ENCODE results near the gene RRN3.
"Not testable (repeated sequence)": the region's sequence is repeated elsewhere in the genome, so short reads cannot be mapped to it uniquely, and the experiment has no call there.

RRN3 gene, protein sequence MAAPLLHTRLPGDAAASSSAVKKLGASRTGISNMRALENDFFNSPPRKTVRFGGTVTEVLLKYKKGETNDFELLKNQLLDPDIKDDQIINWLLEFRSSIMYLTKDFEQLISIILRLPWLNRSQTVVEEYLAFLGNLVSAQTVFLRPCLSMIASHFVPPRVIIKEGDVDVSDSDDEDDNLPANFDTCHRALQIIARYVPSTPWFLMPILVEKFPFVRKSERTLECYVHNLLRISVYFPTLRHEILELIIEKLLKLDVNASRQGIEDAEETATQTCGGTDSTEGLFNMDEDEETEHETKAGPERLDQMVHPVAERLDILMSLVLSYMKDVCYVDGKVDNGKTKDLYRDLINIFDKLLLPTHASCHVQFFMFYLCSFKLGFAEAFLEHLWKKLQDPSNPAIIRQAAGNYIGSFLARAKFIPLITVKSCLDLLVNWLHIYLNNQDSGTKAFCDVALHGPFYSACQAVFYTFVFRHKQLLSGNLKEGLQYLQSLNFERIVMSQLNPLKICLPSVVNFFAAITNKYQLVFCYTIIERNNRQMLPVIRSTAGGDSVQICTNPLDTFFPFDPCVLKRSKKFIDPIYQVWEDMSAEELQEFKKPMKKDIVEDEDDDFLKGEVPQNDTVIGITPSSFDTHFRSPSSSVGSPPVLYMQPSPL

DNA sequence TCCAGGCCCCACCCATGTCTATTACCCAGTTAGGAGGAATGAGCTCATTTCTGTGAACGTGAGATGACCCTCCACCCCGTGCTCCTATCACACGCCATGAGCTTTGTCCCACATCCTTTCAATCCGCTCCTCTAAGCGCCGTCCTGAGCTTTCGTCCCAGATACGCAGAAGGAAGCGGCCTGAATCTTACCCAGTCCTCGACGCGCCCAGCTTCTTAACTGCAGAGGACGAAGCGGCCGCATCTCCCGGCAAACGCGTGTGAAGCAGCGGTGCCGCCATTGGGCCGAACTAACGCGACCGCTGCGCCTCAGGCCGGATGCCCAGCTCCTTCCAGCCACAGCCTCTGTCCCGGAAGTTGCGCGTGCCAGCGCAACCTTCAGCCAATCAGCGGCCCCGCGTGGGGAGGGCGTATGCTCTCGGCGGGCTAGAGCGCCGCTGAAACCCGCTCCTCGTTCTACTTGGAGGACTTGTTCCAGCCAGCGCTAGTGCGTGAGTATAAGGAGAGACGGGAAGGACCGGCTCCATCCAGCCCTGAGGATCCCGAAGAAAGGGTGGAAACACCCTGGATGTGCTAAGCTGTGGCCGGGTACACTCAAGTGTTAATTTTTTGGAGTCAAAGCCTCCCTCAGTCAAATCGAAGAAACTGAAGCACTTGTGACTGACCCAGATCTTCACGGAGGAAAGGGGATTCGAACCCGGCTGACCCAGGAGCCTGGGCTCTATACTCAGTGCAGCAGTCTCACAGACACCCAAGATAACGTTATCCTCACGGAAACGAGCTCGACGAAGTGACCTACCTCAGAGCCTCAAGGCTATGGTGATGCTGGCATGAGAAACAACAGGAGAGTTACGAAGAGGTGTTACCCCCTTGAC, at the start of gene RRN3:
Gene RRN3 (minus strand): TSS at position 318 of the 873 bp plus-strand sequence. CDS start 39 bp downstream, at position 279.
- peak; percentile 59 to 76 (median 69) for DNase-seq (ENCODE audit: low read depth in 3 of 3, low spot score in 1 of 3)

DNA sequence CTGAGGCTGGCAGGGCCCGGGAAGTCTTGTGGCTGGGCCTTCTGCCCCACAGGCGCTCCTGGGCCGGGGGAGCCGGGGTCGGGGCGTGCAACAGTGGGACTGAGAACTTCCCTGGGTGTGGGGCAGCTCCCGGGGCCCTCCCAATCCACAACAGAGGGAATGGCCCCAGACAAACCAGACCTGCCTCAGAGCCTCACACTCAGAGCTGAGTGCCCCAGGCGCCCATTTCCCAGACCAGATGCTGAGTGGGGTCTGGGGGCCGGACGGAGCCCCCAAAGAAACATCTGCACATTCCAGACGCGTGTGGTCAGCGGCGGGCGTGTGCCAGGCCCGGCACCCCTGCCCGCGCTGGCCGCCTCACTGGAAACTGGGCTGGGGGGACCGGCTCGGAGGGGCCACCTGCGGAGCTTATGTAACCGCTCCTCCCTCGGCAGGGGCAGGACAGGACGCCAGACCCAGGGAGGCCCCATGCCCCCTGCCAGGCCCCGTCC, 49.6 kb upstream of the RRN3 start:
- not testable (repeated sequence) for DNase-seq (ENCODE audit: low read depth in 3 of 3, low spot score in 1 of 3)

GRCh38 chr16:15142891-15143600, 49.0 kb upstream of the RRN3 start:
- not testable (repeated sequence) for DNase-seq (ENCODE audit: low read depth in 3 of 3, low spot score in 1 of 3)

- DNase-seq (ENCODE audit: low read depth in 3 of 3, low spot score in 1 of 3), result not testable (repeated sequence)
Observed at GRCh38 chr16:15142107-15142890, 48.2 kb upstream of the RRN3 start.

DNA sequence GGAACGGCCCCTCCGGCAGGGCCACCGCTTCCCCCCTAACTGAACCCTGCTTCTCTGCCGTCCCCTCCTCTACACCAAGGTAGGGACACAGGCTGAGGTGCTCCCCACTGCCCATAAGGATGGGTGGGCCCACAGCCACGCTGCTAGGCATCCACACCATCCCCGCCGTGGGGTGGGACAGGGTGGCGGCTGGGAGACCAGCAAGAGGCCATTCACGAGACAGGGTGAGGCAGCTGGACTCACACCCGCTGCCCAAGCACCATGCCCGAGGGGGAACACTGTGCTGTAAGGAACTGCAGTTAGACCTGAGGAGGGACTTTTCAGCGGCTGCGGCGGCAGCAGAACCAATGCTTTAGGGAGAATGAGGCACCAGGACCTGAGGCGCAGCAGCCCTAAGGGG, 47.5 kb upstream of the RRN3 start:
- DNase-seq (ENCODE audit: low read depth in 3 of 3, low spot score in 1 of 3), result no peak

- DNase-seq (ENCODE audit: low read depth in 3 of 3, low spot score in 1 of 3), result not testable (repeated sequence)
Observed at GRCh38 chr16:15140444-15141365, 46.6 kb upstream of the RRN3 start.

GRCh38 chr16:15137514-15137913, 43.4 kb upstream of the RRN3 start:
- DNase-seq (ENCODE audit: low read depth in 3 of 3, low spot score in 1 of 3), result not testable (repeated sequence)

- DNase-seq (ENCODE audit: low read depth in 3 of 3, low spot score in 1 of 3), result not testable (repeated sequence)
Observed at GRCh38 chr16:15135483-15136360, 41.6 kb upstream of the RRN3 start.

- DNase-seq (ENCODE audit: low read depth in 3 of 3, low spot score in 1 of 3), result not testable (repeated sequence)
Observed at GRCh38 chr16:15134752-15135482, 40.8 kb upstream of the RRN3 start.

- not testable (repeated sequence) for DNase-seq (ENCODE audit: low read depth in 3 of 3, low spot score in 1 of 3)
Observed at GRCh38 chr16:15133554-15133953, 39.5 kb upstream of the RRN3 start.

- DNase-seq (ENCODE audit: low read depth in 3 of 3, low spot score in 1 of 3), result not testable (repeated sequence)
Observed at GRCh38 chr16:15132719-15133428, 38.8 kb upstream of the RRN3 start.

DNA sequence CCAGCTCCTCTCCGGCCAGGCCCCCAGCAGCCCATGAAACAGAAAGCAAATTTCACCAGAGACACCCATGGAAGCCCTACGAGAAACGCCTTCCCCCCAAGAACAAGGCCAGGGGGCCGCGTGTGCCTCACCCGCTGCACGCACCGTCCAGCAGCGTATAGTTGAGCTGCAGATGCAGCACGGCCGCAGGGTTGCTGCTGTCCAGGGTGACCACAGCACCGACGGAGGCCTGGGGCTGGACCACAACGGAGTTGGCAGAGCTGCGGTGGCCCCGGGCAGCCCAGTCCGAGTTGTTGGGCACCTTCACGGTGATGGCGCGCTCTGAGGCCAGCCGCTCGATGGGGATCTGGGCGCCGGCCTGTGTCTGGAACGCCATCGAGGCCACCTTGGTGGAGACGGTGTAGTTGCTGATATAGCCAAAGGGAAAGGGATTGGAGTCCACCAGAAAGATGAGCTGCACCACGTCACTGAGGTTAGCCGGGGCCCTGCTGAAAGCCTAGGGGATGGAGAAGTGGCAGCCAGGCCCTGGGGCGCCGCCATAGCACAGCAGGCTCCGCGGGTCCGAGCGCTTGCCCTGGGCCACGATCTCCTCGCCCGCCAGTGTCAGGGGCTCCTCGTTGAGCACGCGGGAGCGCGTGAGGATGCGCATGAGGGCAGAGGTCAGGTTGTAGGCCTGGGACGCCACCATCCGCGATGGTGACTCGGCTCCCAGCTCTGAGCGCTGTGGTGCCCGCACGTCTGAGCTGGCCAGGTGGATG, 37.0 kb upstream of the RRN3 start:
- DNase-seq (ENCODE audit: low read depth in 3 of 3, low spot score in 1 of 3), result not testable (repeated sequence)

DNA sequence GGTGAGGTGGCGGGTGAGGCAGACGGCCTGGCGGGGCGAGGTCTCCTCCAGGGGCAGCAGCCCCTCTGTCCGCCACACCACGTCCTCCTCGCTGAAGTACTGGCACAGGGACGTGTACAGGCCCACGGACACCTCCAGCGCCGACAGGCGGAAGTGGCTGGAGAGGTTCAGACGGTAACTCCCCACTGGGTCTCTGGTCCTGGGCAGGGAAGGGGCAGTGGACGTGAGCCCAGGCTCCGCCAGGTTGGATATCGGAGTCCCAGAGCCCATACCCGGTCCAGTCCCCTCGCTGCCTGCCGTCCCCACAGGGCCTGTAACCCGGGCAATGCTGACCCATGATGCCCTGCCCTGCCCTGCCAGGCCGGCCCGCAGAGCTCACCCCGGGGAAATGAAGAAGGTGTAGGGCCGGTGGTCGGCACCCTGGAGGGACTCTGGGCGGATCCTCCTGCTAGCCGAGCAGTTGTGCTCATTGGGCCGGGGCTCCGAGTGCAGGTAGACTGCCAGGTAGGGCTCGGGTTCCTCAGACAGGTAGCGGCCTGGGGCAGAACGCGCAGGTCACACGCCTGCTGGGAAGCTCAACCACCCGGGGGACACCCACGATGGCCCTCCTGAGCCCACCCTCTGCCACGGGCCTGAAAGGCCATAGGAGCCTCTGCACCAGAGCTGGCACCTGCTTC, 36.3 kb upstream of the RRN3 start:
- not testable (repeated sequence) for DNase-seq (ENCODE audit: low read depth in 3 of 3, low spot score in 1 of 3)

- not testable (repeated sequence) for DNase-seq (ENCODE audit: low read depth in 3 of 3, low spot score in 1 of 3)
Observed at GRCh38 chr16:15127641-15128425, 33.8 kb upstream of the RRN3 start.
